GM12875 (cell line): ENCODE data around the gene SH3D21.

Experiments
- H3K4me3 ChIP-seq: one replicate; pipeline ENCODE4 v1.5.1; 2011; ENCODE audit warnings: low read depth, low read length, control low read depth
- TF ChIP-seq, protein P1 (sequence below): IDR thresholded peaks from 2 replicates; pipeline ENCODE4 v1.5.1; 2011; ENCODE audit warnings: low read depth, mild to moderate bottlenecking, control low read depth, inconsistent platforms, low read length, moderate library complexity, borderline replicate concordance; ENCODE audit not compliant: insufficient read depth

The SH3D21 gene

GRCh38 chr1:36354486-36354885, 48.3 kb downstream of the SH3D21 start:
- TF ChIP-seq, protein P1, sequence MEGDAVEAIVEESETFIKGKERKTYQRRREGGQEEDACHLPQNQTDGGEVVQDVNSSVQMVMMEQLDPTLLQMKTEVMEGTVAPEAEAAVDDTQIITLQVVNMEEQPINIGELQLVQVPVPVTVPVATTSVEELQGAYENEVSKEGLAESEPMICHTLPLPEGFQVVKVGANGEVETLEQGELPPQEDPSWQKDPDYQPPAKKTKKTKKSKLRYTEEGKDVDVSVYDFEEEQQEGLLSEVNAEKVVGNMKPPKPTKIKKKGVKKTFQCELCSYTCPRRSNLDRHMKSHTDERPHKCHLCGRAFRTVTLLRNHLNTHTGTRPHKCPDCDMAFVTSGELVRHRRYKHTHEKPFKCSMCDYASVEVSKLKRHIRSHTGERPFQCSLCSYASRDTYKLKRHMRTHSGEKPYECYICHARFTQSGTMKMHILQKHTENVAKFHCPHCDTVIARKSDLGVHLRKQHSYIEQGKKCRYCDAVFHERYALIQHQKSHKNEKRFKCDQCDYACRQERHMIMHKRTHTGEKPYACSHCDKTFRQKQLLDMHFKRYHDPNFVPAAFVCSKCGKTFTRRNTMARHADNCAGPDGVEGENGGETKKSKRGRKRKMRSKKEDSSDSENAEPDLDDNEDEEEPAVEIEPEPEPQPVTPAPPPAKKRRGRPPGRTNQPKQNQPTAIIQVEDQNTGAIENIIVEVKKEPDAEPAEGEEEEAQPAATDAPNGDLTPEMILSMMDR: no peak

DNA sequence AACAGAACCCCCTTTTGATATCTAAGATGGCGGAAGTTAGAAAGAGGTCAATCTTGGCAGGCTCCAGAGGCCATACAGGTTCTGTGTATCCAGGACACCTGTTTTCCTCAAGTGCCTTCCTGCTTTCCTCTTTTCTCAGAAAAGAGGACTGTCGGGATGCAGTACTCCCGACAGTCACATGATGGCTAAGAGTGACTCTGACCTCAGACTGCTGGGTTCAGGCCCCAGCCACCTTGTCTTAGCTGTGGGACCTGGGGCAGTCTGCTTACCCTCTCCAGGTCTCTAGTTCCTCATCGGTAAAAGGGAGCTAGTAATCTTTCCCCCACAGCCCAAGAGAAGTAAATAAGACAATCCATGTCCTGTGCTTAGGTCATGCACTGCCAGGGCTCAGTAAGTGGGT, 49.6 kb downstream of the SH3D21 start:
- H3K4me3 ChIP-seq: no peak overlapping the region
- TF ChIP-seq, protein P1: no peak

More at GRCh38 chr1:36354486-36354885, 48.3 kb downstream of the SH3D21 start:
- no peak overlapping the region for H3K4me3 ChIP-seq

GRCh38 chr1:36358514-36359084, 52.4 kb downstream of the SH3D21 start:
- H3K4me3 ChIP-seq: no peak overlapping the region
- TF ChIP-seq, protein P1: no peak

- no peak overlapping the region for H3K4me3 ChIP-seq
- TF ChIP-seq, protein P1: no peak
Observed at GRCh38 chr1:36359383-36359782, 53.2 kb downstream of the SH3D21 start.

DNA sequence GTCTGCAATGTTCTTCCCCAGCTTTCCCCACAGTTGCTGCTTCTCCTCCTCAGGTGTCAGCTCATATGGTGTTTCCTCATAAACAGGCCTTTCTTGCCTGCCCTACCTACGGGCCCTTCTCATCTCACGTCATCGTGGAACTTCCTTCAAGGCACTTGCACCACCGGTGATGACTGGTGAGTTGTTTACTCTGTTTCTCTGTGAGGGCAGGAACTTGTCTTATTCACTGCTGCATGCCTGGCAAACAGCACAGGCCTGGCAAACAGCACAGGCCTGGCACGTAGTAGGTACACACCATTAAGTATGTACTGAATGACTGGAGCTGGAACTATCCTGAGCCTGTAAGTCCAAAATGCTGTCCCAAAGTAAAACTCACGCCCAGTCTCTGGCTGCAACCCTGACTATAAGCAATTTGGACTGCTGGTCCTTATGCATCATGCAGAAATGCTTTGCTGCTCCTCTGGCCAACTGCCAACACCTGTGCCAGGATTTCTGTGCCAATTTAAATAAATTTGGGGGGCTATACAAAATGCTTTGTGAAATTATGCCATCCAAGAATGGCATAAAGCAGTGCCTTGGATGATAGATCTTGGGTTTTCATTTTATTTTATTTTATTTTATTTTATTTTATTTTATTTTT, 53.9 kb downstream of the SH3D21 start:
- no peak overlapping the region for H3K4me3 ChIP-seq
- TF ChIP-seq, protein P1: no peak

GRCh38 chr1:36365381-36365780, 59.2 kb downstream of the SH3D21 start:
- no peak overlapping the region for H3K4me3 ChIP-seq
- TF ChIP-seq, protein P1: no peak

DNA sequence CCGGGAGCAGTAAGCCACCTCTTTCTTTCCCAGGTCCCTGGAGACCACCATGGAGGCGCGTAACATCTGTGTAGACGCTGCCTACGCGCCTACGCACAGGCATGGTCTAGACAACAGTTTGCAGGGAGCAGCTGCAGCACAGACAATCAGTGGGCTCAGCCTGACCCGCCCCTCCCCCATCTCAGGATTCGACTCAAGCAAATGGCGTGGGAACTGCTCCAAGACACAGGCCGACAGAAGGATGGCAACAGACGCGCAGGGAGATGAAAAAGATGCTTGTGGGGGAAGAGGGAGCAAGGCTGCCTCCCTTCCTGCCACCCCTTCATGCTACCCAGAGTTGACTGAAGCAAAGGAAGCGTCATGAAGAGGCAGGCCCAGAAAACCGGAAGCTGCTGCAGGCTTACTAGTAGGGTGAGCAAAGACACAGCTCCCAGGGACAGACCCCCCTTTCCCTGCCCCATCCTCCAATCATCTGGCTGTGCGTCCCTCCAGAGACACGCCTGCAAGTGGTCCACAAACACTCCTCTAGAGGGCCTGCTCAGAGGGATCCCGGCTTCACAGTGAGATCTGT, 60.0 kb downstream of the SH3D21 start:
- TF ChIP-seq, protein P1: no peak
- no peak overlapping the region for H3K4me3 ChIP-seq
